Cardiac fibroblast (primary cell): ENCODE results near the gene LRRC4C.
A peak's percentile ranks its signal among the peaks of the same experiment; 100 is the strongest.

Experiments
- DNase-seq, 2 donors: peaks; one replicate each; pipeline versions ENCODE4 v3.0.0 to v3.0.0-alpha.2; 2010; ENCODE audit warnings: low read depth in 2 of 2
- H3K4me3 ChIP-seq, 2 donors: replicated peaks in 1 of 2; 1 replicate in 1 of 2; 2 replicates in 1 of 2; pipeline ENCODE4 v1.5.1; 2011; ENCODE audit warnings: low read depth in 2 of 2, low read length in 2 of 2, mild to moderate bottlenecking in 2 of 2, moderate library complexity in 1 of 2
- TF ChIP-seq, protein P1 (sequence below): IDR thresholded peaks from one replicate; pipeline ENCODE4 v1.5.1; 2011; ENCODE audit warnings: low read depth, mild to moderate bottlenecking, low read length, inconsistent platforms

The LRRC4C gene

DNA sequence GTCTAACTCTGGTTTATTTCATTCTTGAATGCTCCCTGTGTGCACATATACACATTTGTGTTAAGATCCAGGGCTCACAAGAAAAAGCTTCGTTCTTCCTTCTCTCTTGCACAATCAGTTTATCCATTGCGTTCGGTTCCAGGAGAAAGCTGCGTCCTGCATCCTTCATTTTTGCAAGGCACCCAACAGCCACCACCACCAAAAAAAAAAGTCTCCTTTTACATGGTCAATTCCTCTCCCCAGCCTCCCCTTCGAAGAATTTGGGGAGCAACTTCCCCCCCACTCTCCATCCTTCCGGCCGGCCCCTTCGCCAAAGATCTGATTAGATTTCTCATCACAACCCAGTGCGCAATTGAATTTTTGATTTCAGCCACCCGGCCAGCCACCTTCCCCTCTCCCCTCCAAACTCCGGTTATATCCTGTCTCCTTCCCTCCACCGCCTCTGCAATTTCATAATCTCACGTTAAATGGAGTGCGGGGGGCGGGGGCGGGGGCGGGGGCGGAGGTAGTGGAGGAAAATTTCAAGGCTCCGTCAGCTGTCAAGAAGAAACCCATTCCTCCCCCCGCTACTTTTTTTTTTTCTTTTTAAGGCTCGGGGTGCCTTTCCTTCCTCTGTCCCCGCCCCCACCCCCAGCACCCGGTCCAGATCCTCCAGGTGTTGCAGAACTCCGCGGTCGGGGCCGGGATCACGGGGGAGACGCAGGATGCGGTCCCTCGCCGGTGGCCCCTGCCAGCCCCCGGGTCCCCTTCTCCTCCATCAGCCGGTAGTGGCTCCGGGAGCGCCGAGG is 1166.5 kb downstream of the LRRC4C start:
- TF ChIP-seq, protein P1, sequence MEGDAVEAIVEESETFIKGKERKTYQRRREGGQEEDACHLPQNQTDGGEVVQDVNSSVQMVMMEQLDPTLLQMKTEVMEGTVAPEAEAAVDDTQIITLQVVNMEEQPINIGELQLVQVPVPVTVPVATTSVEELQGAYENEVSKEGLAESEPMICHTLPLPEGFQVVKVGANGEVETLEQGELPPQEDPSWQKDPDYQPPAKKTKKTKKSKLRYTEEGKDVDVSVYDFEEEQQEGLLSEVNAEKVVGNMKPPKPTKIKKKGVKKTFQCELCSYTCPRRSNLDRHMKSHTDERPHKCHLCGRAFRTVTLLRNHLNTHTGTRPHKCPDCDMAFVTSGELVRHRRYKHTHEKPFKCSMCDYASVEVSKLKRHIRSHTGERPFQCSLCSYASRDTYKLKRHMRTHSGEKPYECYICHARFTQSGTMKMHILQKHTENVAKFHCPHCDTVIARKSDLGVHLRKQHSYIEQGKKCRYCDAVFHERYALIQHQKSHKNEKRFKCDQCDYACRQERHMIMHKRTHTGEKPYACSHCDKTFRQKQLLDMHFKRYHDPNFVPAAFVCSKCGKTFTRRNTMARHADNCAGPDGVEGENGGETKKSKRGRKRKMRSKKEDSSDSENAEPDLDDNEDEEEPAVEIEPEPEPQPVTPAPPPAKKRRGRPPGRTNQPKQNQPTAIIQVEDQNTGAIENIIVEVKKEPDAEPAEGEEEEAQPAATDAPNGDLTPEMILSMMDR = no peak
- peak in 1 of 2 donors; percentile 6 for DNase-seq
- H3K4me3 ChIP-seq = peak overlapping the region; percentile 58 to 59

DNA sequence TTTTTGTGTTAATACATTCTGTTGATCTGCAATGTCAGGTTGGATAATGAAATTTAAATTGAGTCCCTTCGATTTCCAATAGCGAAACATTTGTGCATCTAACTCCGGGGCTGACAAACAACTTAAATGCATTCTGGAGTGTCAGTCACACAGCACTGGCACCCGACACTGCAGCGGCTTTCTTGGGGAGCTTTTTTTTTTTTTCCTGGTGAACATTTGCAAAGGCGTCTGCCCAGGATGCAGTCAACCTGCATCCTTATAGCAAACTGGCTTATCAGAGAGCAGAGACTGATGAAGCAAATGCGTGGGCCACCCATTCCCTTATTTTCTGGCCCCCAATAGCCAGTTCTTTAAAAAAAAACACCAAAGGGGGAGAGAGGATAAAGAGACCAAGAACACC is 1167.7 kb downstream of the LRRC4C start:
- no peak for DNase-seq
- TF ChIP-seq, protein P1 = no peak
- H3K4me3 ChIP-seq = no peak overlapping the region

DNA sequence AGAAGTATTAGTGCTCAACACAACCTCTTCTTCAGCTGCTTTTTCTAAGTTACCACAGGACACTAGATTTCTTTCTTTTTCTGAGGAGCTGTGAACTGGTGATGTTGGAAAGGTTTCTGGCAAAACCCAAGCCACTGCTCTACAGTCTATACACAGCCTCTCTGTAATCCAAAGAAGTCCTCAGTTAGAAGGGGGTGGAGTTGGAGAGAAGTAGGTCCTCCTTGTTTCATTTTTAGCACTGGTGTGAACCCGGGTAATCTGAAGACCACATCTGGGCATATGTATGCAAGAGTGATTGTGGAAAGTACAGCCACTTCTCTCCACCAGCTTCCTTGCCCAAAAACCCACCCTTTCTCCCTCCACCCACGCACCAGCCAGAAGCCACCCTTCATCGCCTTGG is 1168.1 kb downstream of the LRRC4C start:
- no peak for DNase-seq
- TF ChIP-seq, protein P1 = no peak
- H3K4me3 ChIP-seq = no peak overlapping the region

DNA sequence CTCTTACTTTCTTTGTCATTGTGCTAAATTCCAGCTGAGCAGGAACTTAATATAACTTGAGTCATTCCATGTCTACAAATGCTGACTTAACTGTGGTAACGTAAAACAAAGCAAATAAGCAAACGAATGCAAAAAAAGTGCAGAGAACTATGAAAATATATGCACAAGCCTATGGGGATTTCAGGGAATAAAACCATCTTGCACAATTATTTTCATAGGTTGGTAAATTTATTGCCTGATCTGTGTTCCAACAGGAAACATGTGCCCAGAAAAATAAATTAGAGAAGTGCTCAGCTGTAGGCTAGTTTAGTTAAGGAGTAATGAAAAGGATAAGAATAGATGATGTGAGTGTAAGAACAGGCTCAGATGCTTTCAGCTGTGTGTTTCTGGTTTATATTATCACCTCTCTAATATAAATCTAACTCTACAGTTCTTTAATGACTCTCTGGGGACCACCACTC is 1169.3 kb downstream of the LRRC4C start:
- TF ChIP-seq, protein P1 = no peak
- peak in 1 of 2 donors; percentile 12 for DNase-seq
- no peak overlapping the region for H3K4me3 ChIP-seq

DNA sequence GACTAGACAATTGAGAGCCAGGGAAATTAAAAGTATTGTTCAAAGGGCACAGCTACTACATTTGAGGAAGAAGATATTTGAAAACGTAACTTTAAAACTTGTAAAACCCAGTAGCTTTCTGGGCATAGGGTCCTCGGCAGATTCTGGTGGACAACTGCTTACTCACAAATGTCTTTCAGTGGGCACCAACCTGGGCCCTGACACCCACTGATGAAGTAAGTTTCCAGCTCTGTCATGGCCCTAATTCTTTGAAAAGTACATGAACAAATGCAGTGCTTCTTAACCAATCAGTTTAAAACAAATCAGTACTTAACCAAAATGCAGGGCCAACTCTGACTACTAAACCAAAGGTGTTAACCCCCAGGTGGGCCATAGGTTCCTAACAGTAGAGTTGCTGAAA is 1170.1 kb downstream of the LRRC4C start:
- no peak for DNase-seq

DNA sequence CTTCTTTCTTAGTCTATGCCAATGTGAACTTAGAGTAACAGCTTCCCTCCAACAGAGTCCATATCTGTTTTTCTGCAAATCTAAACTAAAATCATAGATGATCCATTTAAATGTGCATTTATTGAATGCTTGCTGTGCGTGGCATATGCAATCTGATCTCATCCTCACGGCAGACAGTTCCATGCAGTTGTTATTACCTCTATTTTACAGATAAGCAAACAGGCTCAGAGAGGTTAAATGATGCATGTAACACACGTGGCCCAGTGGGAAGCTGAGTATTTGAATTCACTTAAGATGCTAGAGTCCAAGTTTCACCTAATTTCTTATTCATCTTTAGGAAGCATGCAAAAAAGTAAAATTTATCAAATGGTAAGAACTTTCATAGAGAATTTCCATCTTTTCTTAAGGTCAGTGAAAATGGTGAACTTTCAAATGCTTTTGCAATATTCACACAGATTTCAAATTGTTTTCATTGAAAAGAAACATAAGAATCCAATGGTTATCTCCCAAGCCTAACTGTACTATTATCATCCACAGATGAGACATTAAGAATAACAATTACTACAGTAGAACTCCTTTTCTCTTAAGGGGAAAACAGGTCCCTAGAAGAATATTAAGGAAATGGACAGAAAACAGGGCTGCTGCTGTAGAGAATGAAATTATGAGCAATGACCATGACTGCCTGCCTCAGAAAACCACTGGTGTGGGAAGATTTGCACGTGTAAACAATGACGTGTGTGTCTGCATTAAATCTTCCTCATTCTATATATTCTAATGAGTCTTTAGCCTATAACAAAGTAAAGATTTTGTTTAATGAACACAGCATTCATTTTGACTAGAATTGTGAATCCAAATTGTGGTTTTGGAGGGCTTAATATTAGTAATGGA is 1171.3 kb downstream of the LRRC4C start:
- H3K4me3 ChIP-seq = no peak overlapping the region
- TF ChIP-seq, protein P1 = no peak
- DNase-seq = no peak

More for the DNA sequence above, 1170.1 kb downstream of the LRRC4C start:
- no peak overlapping the region for H3K4me3 ChIP-seq
- TF ChIP-seq, protein P1 = no peak
